Kidney (tissue), 14 donors: ENCODE data around the gene L3HYPDH. TPM values are rescaled to one million over a fixed set of nuclear protein-coding genes. Genes with fewer than 3 reads are reported as not detected.
A peak's percentile ranks its signal among the peaks of the same experiment; 100 is the strongest.

Experiments
- DNase-seq, 5 donors: peaks; one replicate each; pipeline ENCODE4 v3.0.0-alpha.2; 2013 to 2020
- FAIRE-seq: peaks from 2 replicates; lab custom pipeline; 2012; peaks lifted over from hg19 to GRCh38; lab: Jason Lieb, UNC
- H3K27ac ChIP-seq, 2 donors: one replicate each; pipeline ENCODE4 v1.7.0; 2013; ENCODE audit warnings: low read depth in 2 of 2, low read length in 2 of 2, inconsistent platforms in 1 of 2
- H3K27me3 ChIP-seq: one replicate; pipeline ENCODE4 v1.7.1; 2013; ENCODE audit warnings: low read length, inconsistent platforms; ENCODE audit not compliant: control insufficient read depth, insufficient read depth
- H3K36me3 ChIP-seq, 3 donors: one replicate each; pipeline versions ENCODE4 v1.7.0 to v1.7.1; 2013; ENCODE audit warnings: low read length in 3 of 3, control low read depth in 1 of 3, inconsistent platforms in 1 of 3; ENCODE audit not compliant: insufficient read depth in 3 of 3, control insufficient read depth in 2 of 3
- H3K4me1 ChIP-seq, 3 donors: one replicate each; pipeline versions ENCODE4 v1.7.0 to v1.7.1; 2013; ENCODE audit warnings: low read length in 3 of 3, inconsistent platforms in 1 of 3, low read depth in 1 of 3; ENCODE audit not compliant: control insufficient read depth in 2 of 3, insufficient read depth in 2 of 3
- H3K4me3 ChIP-seq, 3 donors: one replicate each; pipeline versions ENCODE4 v1.7.0 to v1.8.1; 2013; ENCODE audit warnings: low read length in 3 of 3, control low read depth in 1 of 3, inconsistent platforms in 1 of 3
- H3K9ac ChIP-seq, 3 donors: one replicate each; pipeline versions ENCODE4 v1.7.0 to v1.7.1; 2013; ENCODE audit warnings: low read length in 3 of 3, control low read depth in 1 of 3, inconsistent platforms in 1 of 3
- H3K9me3 ChIP-seq, 3 donors: one replicate each; pipeline versions ENCODE4 v1.7.0 to v1.7.1; 2013; ENCODE audit warnings: low read length in 3 of 3, control low read depth in 1 of 3, inconsistent platforms in 1 of 3; ENCODE audit not compliant: control insufficient read depth in 2 of 3, insufficient read depth in 1 of 3
- CTCF ChIP-seq: IDR thresholded peaks from 3 replicates; pipeline ENCODE4 v1.5.1; 2012; ENCODE audit warnings: mild to moderate bottlenecking, moderate library complexity, borderline replicate concordance; ENCODE audit not compliant: insufficient read depth; ENCODE audit errors: extremely low read depth
- intact Hi-C: fragments of 100-400 bp; cut with DNase I; formaldehyde crosslinking; loops from one replicate; pipeline ENCODE4 v1.11.1; 2022
- polyA plus RNA-seq: library from polyadenylated mRNA; stranded (reverse); fragments of 350-450 nt; fragmentation: Illumina TruSeq; extraction: RNeasy Lipid Tissue Mini Kit (QIAGEN cat#74804); gene quantifications from one replicate; pipeline ENCODE4 v1.2.3, GENCODE V29; 2014; ENCODE audit warnings: low read depth, low replicate concordance; ENCODE audit not compliant: insufficient read depth
- total RNA-seq: library from RNA; stranded (reverse); fragmentation: NEBNext Ultra II Directional; extraction: Animal tissue kit (Norgen Biotek cat#: 25700); gene quantifications from one replicate; pipeline ENCODE4 v1.2.1, GENCODE V29; 2021
- donor health status: control.
- donor health status: control.
- donor health status: control.
- donor health status: control.
- donor health status: control.
- donor health status: DM: yes; HTN: yes; CAD: no.
- donor health status: Normal renal cell carcinoma (clear cell type).

The L3HYPDH gene
- total and polyA plus RNA-seq, 2 donors from 2014 or later: 25.6 to 31.3 TPM

- no peak overlapping the region for H3K9ac ChIP-seq
- no peaks in the 10 kb centered on the region for H3K27me3 ChIP-seq
- intact Hi-C loops: no loop called here
- DNase-seq: no peak
- no peak overlapping the region for H3K27ac ChIP-seq
- no peak for FAIRE-seq
- no peaks in the 10 kb centered on the region for H3K9me3 ChIP-seq
- TF ChIP-seq CTCF: no peak
- no peaks in the 10 kb centered on the region for H3K4me1 ChIP-seq
- H3K4me3 ChIP-seq: no peak overlapping the region
- no peaks in the 10 kb centered on the region for H3K36me3 ChIP-seq
These were observed 45.0 kb upstream of the L3HYPDH start for GRCh38 chr14:59529189-59529588.

- no peak for DNase-seq
- Histone ChIP-seq H3K4me1 (no peaks in the 10 kb centered on the region), H3K4me3 (no peak overlapping the region), H3K36me3 (no peaks in the 10 kb centered on the region), H3K27me3 (no peaks in the 10 kb centered on the region), H3K9me3 (no peaks in the 10 kb centered on the region), H3K27ac (no peak overlapping the region), H3K9ac (no peak overlapping the region)
- FAIRE-seq: no peak
- no peak for TF ChIP-seq CTCF
- intact Hi-C loops: no loop called here
These were observed 36.0 kb upstream of the L3HYPDH start for GRCh38 chr14:59520224-59520623.

- FAIRE-seq (no peak), DNase-seq (peak in 4 of 5 donors; percentile 49 to 59 (median 55))
- no peaks in the 10 kb centered on the region for H3K27me3 ChIP-seq
- H3K9ac ChIP-seq: no peak overlapping the region
- intact Hi-C loops: no loop called here
- peak; percentile 28 for TF ChIP-seq CTCF
- H3K27ac ChIP-seq: no peak overlapping the region
- H3K36me3 ChIP-seq: no peaks in the 10 kb centered on the region
- no peak overlapping the region for H3K4me3 ChIP-seq
- no peaks in the 10 kb centered on the region for H3K9me3 ChIP-seq
- H3K4me1 ChIP-seq: no peaks in the 10 kb centered on the region
These were observed 27.8 kb upstream of the L3HYPDH start for GRCh38 chr14:59511916-59512575.
